ENCODE measurements around the gene ZNF786.
A peak's percentile ranks its signal among the peaks of the same experiment; 100 is the strongest.
"Not testable (repeated sequence)": the region's sequence is repeated elsewhere in the genome, so short reads cannot be mapped to it uniquely, and the experiment has no call there.

ZNF786 gene

GRCh38 chr7:149090397-149091195 is at the start of gene ZNF786:
Gene ZNF786, minus strand, starts transcription at chr7:149090718. Its CDS starts 78 bp downstream, at chr7:149090640.
- peak; percentile 97 for DNase-seq (ENCODE audit: low spot score)

GRCh38 chr7:149136118-149136517 is 45.6 kb upstream of the ZNF786 start:
- no peak for DNase-seq (ENCODE audit: low spot score)

GRCh38 chr7:149133028-149133710 is 42.7 kb upstream of the ZNF786 start:
- no peak for DNase-seq (ENCODE audit: low spot score)

- DNase-seq (ENCODE audit: low spot score) = no peak
These were observed 40.2 kb upstream of the ZNF786 start for GRCh38 chr7:149130572-149131198.

GRCh38 chr7:149126662-149127266 is 36.2 kb upstream of the ZNF786 start:
- DNase-seq (ENCODE audit: low spot score) = peak; percentile 70

- peak; percentile 98 for DNase-seq (ENCODE audit: low spot score)
These were observed 35.5 kb upstream of the ZNF786 start, which contains the start of gene ZNF425 for GRCh38 chr7:149125863-149126661. Gene ZNF425, minus strand, starts transcription at chr7:149126324. Its CDS starts 111 bp downstream, at chr7:149126213.

- peak; percentile 47 for DNase-seq (ENCODE audit: low spot score)
These were observed 34.8 kb upstream of the ZNF786 start for GRCh38 chr7:149125189-149125862.

- no peak for DNase-seq (ENCODE audit: low spot score)
These were observed 19.5 kb upstream of the ZNF786 start for GRCh38 chr7:149109969-149110368.

- no peak for DNase-seq (ENCODE audit: low spot score)
These were observed 14.2 kb upstream of the ZNF786 start for GRCh38 chr7:149104749-149105148.

GRCh38 chr7:149104214-149104613 is 13.7 kb upstream of the ZNF786 start:
- no peak for DNase-seq (ENCODE audit: low spot score)

- DNase-seq (ENCODE audit: low spot score) = no peak
These were observed 12.9 kb upstream of the ZNF786 start for GRCh38 chr7:149103424-149103823.

GRCh38 chr7:149102666-149103065 is 12.1 kb upstream of the ZNF786 start:
- no peak for DNase-seq (ENCODE audit: low spot score)

- DNase-seq (ENCODE audit: low spot score) = no peak
These were observed 10.3 kb upstream of the ZNF786 start for GRCh38 chr7:149100821-149101220.

- DNase-seq (ENCODE audit: low spot score) = no peak
These were observed 8.5 kb upstream of the ZNF786 start for GRCh38 chr7:149099058-149099457.

GRCh38 chr7:149097088-149097487 is 6.6 kb upstream of the ZNF786 start:
- DNase-seq (ENCODE audit: low spot score) = no peak

GRCh38 chr7:149093228-149093627 is 2.7 kb upstream of the ZNF786 start:
- DNase-seq (ENCODE audit: low spot score) = peak; percentile 30

GRCh38 chr7:149092244-149092643 is 1.7 kb upstream of the ZNF786 start:
- DNase-seq (ENCODE audit: low spot score) = not testable (repeated sequence)

- DNase-seq (ENCODE audit: low spot score) = no peak
These were observed 3.1 kb downstream of the ZNF786 start for GRCh38 chr7:149087376-149087775.

- no peak for DNase-seq (ENCODE audit: low spot score)
These were observed 4.7 kb downstream of the ZNF786 start for GRCh38 chr7:149085866-149086265.

- no peak for DNase-seq (ENCODE audit: low spot score)
These were observed 6.1 kb downstream of the ZNF786 start for GRCh38 chr7:149084407-149084806.

- no peak for DNase-seq (ENCODE audit: low spot score)
These were observed 8.6 kb downstream of the ZNF786 start for GRCh38 chr7:149081914-149082313.
